Iris pigment epithelial cell (primary cell): ENCODE measurements around the gene ZNF821.
A peak's percentile ranks its signal among the peaks of the same experiment; 100 is the strongest.
"Not testable (repeated sequence)": the region's sequence is repeated elsewhere in the genome, so short reads cannot be mapped to it uniquely, and the experiment has no call there.

Experiments
- DNase-seq: peaks from one replicate; pipeline ENCODE4 v3.0.0-alpha.2; 2011; ENCODE audit warnings: low read depth

ZNF821 gene

GRCh38 chr16:71902656-71903365 lies 18.8 kb upstream of the ZNF821 start:
- no peak for DNase-seq

- no peak for DNase-seq
These were observed 15.2 kb upstream of the ZNF821 start for GRCh38 chr16:71899171-71899570.

DNA sequence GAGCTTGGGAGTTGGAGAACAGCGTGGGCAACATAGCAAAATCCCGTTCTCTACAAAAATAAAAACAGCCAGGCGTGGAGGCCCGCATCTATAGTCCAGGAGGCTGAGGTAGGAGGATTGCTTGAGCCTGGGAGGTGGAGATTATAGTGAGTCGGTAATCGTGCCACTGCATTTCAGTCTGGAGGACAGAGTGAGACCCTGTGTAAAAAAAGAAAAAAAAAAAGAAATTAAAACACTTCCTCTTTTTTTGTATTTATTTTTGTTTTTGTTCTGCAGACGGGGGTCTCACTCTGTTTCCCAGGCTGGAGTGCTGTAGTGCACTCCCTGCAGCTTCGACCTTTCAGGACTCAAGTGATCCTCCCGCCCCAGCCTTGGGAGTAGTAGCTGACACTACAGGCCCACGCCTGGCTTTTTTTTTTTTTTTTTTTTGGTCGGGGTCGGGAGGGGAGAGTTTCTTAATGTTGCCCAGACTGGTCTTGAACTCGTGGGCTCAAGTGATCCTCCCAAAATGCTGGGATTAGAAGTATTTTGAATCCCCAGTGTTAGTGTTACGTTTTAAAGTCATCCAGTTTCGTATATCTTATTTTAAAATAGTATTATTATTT lies 12.9 kb upstream of the ZNF821 start:
- no peak for DNase-seq

GRCh38 chr16:71895679-71896365 lies 11.8 kb upstream of the ZNF821 start:
- peak; percentile 60 for DNase-seq

DNA sequence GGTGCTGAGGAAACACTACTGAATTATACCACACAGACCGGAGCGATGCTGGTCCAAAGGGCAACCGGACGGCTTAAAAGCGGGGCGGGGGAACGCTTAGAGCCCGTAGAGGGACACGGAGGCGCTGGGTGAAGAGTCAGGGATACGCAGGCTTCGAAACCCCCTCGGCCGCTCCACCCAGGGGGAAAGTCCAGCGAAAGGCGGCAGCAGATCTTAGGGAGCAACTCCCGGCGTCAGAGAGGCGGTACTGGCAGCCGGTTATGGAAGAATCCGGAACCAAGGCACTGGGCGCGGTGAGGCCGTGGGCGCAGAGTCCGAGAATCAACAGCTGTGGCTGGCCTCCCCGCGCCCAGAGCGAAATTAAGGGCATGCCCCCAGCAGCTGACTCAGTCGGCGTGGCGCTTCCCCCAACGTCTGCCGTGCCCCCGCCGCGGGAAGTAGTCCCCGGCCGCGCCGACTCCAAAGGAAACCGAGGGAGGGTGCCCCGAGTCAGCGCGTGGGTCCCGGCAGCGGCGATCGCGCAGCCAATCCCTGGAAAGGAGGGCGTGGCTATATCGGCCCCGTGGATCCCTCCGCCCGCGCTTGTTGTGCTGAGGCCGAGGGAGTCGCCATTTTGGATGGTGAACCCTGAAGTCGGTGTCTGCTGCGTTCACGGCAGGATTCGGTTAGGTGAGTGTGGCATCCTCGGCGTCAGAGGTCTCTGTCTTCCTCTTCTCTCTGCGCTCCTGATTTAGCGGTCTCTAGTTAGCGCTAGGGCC lies 11.1 kb upstream of the ZNF821 start, which contains the start of gene IST1:
IST1 (plus strand) TSS at position 611 of the 758 bp plus-strand sequence. CDS start 20,110 bp downstream, outside the sequence.
- DNase-seq, result peak; percentile 100

- peak; percentile 84 for DNase-seq
These were observed 10.4 kb upstream of the ZNF821 start for GRCh38 chr16:71894229-71894920.

DNA sequence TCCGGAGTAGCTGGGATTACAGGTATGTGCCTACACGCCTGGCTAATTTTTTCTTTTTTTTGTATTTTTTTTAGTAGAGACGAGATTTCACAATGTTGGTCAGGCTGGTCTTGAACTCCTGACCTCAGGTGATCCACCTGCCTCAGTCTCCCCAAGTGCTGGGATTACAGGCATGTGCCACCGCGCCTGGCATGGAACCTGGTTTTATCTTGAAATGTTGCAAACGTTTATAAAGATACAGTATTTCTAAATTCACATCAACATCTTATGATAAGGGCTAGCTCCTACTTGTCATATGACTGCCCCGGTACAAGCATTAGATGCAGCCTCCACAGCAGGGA lies 9.9 kb upstream of the ZNF821 start:
- DNase-seq, result no peak

DNA sequence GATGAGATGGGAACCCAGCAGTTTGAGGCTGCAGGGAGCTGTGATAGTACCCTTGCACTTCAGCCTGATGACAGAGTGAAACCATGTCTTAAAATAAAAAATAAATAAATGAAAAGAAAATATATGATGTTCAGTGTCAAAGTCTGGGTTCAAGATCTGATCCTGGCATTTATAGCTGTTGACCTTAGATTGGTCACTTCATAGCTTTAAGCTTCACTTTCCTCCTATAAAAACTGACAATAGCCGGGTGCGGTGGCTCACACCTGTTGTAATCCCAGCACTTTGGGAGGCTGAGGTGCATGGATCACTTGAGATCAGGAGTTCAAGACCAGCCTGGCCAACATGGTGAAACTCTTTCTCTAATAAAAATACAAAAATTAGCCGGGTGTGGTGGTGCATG lies 5.2 kb upstream of the ZNF821 start:
- DNase-seq, result no peak

DNA sequence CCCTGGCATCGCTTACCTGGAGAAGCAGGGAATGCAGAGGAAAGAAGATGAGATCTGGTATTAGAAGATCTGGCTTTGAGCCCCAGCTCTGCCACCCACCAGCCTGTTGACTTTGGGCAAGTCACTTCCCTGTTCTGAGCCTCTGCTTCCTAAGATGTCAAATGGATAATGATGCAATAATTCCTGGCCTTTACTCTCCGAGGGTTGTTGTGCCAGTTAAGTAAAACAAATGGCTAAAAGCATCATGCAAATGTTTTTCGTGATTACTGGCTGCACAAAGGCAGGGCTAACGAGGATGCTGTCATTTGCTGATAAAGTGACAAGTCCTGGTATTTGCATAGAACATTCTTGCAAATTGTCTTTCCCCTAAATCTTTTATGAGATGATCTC lies 1.3 kb upstream of the ZNF821 start:
- no peak for DNase-seq

- DNase-seq, result no peak
These were observed 674 bp downstream of the ZNF821 start for GRCh38 chr16:71883168-71883848.

GRCh38 chr16:71882505-71883167 lies 1.3 kb downstream of the ZNF821 start:
- DNase-seq, result peak; percentile 77

- DNase-seq, result no peak
These were observed 3.8 kb downstream of the ZNF821 start for GRCh38 chr16:71880176-71880575.

- no peak for DNase-seq
These were observed 5.1 kb downstream of the ZNF821 start for GRCh38 chr16:71878911-71879310.

GRCh38 chr16:71873199-71873598 lies 10.8 kb downstream of the ZNF821 start:
- no peak for DNase-seq

DNA sequence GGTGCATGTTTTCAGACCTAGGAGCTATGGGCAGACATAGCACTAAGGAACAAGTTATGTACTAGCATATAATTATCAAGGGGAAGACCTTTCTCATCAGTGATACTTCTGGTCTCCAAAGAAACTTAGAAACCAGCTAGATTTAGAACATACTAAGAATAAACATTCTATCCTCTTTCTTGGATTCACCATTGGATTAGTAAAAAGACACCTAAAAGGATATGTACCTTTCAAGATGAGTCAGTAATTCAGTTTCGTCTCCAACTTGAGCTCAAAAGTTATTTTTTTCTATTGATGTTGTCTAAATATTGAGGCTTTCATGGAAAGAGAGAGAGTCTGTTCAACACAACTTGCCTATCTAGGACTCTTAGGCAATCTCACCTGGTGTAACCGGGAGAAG lies 13.2 kb downstream of the ZNF821 start:
- no peak for DNase-seq

DNA sequence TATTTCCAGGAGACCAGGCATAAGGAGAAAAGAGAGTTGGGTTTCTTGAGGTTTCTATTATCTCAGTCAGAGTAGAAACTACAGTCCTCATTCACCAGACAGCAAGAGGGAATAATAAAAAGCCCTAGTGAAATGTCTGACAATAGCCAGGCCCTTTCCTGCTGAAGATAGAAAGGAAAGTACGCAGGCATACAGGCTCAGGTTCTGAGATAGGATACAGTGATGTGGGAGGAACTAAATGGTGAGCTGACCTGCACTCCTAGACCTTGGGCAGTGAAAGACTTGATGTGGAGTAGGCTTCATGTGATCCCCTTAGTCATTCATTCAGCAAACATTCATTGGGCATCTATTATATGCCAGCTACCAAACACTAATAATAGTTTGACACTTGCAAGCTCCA lies 14.9 kb downstream of the ZNF821 start:
- no peak for DNase-seq

DNA sequence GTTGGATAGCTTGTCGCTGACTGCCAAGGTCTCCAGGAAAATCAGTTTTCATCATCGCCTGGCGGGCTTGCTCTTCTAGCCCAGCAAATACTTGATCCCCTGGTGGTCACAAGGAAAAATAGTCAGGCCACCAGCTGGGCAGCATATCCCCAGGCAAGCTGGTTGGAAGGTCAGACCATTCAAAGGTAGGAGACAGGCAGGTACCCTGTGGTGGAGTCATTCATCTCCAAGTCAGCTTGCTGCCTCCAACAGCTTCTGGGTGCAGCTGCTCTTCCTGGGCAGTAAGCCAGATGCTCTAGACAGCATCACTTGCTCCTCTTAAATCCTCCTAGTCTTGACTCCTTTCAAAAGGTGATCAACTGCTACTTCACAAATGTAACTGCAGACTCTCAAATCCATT lies 16.0 kb downstream of the ZNF821 start:
- DNase-seq, result no peak

DNA sequence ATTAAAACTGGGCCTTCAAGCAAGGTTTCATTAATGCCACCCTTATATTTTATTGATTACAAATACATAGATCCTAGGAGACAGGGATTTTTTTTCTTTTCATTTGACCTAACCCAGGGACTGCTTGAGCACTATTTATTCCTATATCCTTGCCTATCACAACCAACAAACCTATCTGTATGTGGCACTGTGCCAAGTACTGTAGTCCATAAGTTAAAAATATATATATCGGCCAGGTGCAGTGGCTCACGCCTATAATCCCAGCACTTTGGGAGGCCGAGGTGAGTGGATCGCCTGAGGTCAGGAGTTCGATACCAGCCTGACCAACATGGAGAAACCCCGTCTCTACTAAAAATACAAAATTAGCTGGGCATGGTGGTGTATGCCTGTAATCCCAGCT lies 16.8 kb downstream of the ZNF821 start:
- not testable (repeated sequence) for DNase-seq

DNA sequence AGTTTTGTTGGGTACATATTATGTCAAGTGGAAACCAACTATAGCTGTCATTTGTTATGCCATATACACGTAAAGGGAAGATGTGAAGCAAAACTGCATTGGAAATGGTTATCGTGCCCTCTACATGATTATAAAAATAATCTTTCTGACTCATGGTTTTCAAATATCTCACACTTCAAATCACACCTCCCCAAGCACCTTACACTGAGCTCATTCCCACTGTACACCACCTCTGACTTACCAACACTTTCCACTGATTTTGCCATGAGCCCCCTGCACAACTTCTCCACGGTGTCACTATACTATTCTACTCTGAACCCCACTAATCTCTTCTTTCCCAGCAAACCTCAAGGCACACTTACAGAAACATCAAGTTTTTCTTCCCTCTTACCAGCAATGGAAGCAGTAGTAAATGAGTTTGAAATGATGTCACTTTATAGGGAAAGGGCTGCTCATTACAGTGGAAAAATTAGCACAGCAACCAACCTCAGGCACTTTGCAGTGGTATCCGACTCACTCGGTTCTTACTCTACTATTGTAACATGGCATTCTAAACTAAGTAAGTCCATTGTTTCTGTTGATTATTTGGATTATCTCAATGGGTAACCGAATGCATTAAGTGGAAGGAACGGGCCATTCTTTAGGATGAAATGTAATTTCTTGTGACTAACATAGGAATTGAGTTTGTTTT lies 18.7 kb downstream of the ZNF821 start:
- DNase-seq, result no peak

- no peak for DNase-seq
These were observed 20.0 kb downstream of the ZNF821 start for GRCh38 chr16:71863995-71864394.
